PC-3 (cell line): ENCODE results near the gene AUTS2.

Experiments used
- CTCF ChIP-seq: fragments of 300-600 bp; sonication (generic); conservative IDR thresholded peaks from 2 replicates; pipeline ENCODE4 v1.5.1; 2017; ENCODE audit warnings: antibody characterized with exemption, low read depth, mild to moderate bottlenecking, low read length
- EZH2 ChIP-seq: fragments of 300-600 bp; sonication (generic); IDR thresholded peaks from one replicate; pipeline ENCODE4 v1.6.1; 2017; ENCODE audit warnings: antibody characterized with exemption, mild to moderate bottlenecking, low read length; ENCODE audit not compliant: unreplicated experiment

GRCh38 chr7:69871213-69871885 lies 273.1 kb downstream of the AUTS2 start:
- TF ChIP-seq EZH2: no peak
- no peak for TF ChIP-seq CTCF
